HepG2 (cell line): ENCODE results near the gene SEC16A. TPM values are rescaled to one million over a fixed set of nuclear protein-coding genes. Genes with fewer than 3 reads are reported as not detected.

ENCODE experiments used
- ETV5 ChIP-seq: IDR thresholded peaks from 2 replicates; pipeline ENCODE4 v1.6.1; 2018; ENCODE audit warnings: missing biosample characterization, missing genetic modification reagents, inconsistent platforms, borderline replicate concordance
- HIVEP1 ChIP-seq: sonication (generic); formaldehyde crosslinking; IDR thresholded peaks from 2 replicates; pipeline ENCODE4 v1.4.0; 2020; ENCODE audit warnings: mild to moderate bottlenecking, missing genetic modification reagents
- HNF1B ChIP-seq: sonication (generic); formaldehyde crosslinking; IDR thresholded peaks from 2 replicates; pipeline ENCODE4 v1.5.1; 2020; ENCODE audit warnings: mild to moderate bottlenecking, moderate library complexity, missing genetic modification reagents
- MEF2D ChIP-seq: sonication (generic); formaldehyde crosslinking; IDR thresholded peaks from 2 replicates; pipeline ENCODE4 v1.5.1; 2020; ENCODE audit warnings: mild to moderate bottlenecking, missing genetic modification reagents
- TFDP1 ChIP-seq: IDR thresholded peaks from 2 replicates; pipeline ENCODE4 v1.6.1; 2016; ENCODE audit warnings: missing compliant biosample characterization, missing genetic modification reagents, borderline replicate concordance
- ZBTB20 ChIP-seq: sonication (generic); formaldehyde crosslinking; IDR thresholded peaks from 2 replicates; pipeline ENCODE4 v1.8.1; 2023; ENCODE audit warnings: missing genetic modification reagents, low read depth, mild to moderate bottlenecking, borderline replicate concordance
- ZNF20 ChIP-seq: sonication (generic); formaldehyde crosslinking; IDR thresholded peaks from 2 replicates; pipeline ENCODE4 v1.4.0; 2020; ENCODE audit warnings: mild to moderate bottlenecking, moderate library complexity, missing genetic modification reagents
- ZNF230 ChIP-seq: sonication (generic); formaldehyde crosslinking; IDR thresholded peaks from 2 replicates; pipeline ENCODE4 v1.4.0; 2020; ENCODE audit warnings: mild to moderate bottlenecking, missing genetic modification reagents
- ZNF367 ChIP-seq: sonication (generic); formaldehyde crosslinking; IDR thresholded peaks from 2 replicates; pipeline ENCODE4 v1.4.0; 2020; ENCODE audit warnings: missing genetic modification reagents, borderline replicate concordance
- ZNF501 ChIP-seq: sonication (generic); formaldehyde crosslinking; IDR thresholded peaks from 2 replicates; pipeline ENCODE4 v1.5.1; 2020; ENCODE audit warnings: mild to moderate bottlenecking, moderate library complexity, missing genetic modification reagents
- ZNF605 ChIP-seq: sonication (generic); formaldehyde crosslinking; IDR thresholded peaks from 2 replicates; pipeline ENCODE4 v1.8.0; 2022; ENCODE audit warnings: mild to moderate bottlenecking, missing genetic modification reagents
- ZNF639 ChIP-seq: conservative IDR thresholded peaks from 2 replicates; pipeline ENCODE4 v1.6.1; 2018; ENCODE audit warnings: missing genetic modification reagents
- ZNF740 ChIP-seq: sonication (generic); formaldehyde crosslinking; IDR thresholded peaks from 2 replicates; pipeline ENCODE4 v1.4.0; 2020; ENCODE audit warnings: missing genetic modification reagents
- ZNF776 ChIP-seq: sonication (generic); formaldehyde crosslinking; IDR thresholded peaks from 2 replicates; pipeline ENCODE4 v1.4.0; 2020; ENCODE audit warnings: mild to moderate bottlenecking, missing genetic modification reagents
- ZNF790 ChIP-seq: sonication (generic); formaldehyde crosslinking; IDR thresholded peaks from 2 replicates; pipeline ENCODE4 v1.8.0; 2022; ENCODE audit warnings: missing genetic modification reagents, mild to moderate bottlenecking, borderline replicate concordance
- ZXDC ChIP-seq: sonication (generic); formaldehyde crosslinking; IDR thresholded peaks from 2 replicates; pipeline ENCODE4 v1.5.0; 2020; ENCODE audit warnings: mild to moderate bottlenecking, missing genetic modification reagents
- polyA plus RNA-seq, 8 experiments: library from polyadenylated mRNA; depleted of rRNA in 3 of 8; stranded (reverse) in 7 of 8; unstranded in 1 of 8; fragments of >200 nt; fragmentation: Illumina TruSeq in 4 of 8; extraction: Trizol in 4 of 8; gene quantifications; 2 replicates each; pipeline versions ENCODE4 v1.2.1 to v1.2.3, GENCODE V29; 2011 to 2016; ENCODE audit warnings: low read depth in 4 of 8, missing spikeins in 1 of 8, mixed read lengths in 1 of 8; ENCODE audit not compliant: insufficient read depth in 1 of 8
- total RNA-seq, 5 experiments: library from RNA; depleted of rRNA; stranded (reverse); fragments of >200 nt; fragmentation: Illumina TruSeq; extraction: Trizol; gene quantifications; 2 replicates each; pipeline ENCODE4 v1.2.3, GENCODE V29; 2016; ENCODE audit warnings: low read depth in 1 of 5

SEC16A gene
- total and polyA plus RNA-seq, 2 of the 13 experiments (the other 11 are each of a cell fraction or from before 2014, with no cell fraction given): 15.9 to 18.9 TPM

- TF ChIP-seq HNF1B (CRISPR knock-in tag) (peak; percentile 28; the same call in 1 of the 2 replicates), ZNF740 (no peak), ZNF20 (no peak), TFDP1 (CRISPR knock-in tag) (peak; percentile 63; the same call in 1 of the 2 replicates), ZNF776 (no peak), ZNF790 (CRISPR knock-in tag) (peak; percentile 44; the same call in 1 of the 2 replicates), ETV5 (CRISPR knock-in tag) (0 out of 2 replicates have a peak, but pooled peaks have one; percentile 34), ZNF230 (CRISPR knock-in tag) (peak; percentile 22; the same call in 1 of the 2 replicates), MEF2D (CRISPR knock-in tag) (0 out of 2 replicates have a peak, but pooled peaks have one; percentile 14), ZNF639 (no peak), ZNF605 (CRISPR knock-in tag) (0 out of 2 replicates have a peak, but pooled peaks have one; percentile 58), HIVEP1 (CRISPR knock-in tag) (peak; percentile 54; the same call in 1 of the 2 replicates), ZBTB20 (CRISPR knock-in tag) (peak; percentile 40; the same call in 1 of the 2 replicates), ZNF367 (CRISPR knock-in tag) (0 out of 2 replicates have a peak, but pooled peaks have one; percentile 54), ZNF501 (no peak; the same call in 1 of the 2 replicates), ZXDC (0 out of 2 replicates have a peak, but pooled peaks have one; percentile 31)
Observed at GRCh38 chr9:136409557-136410455, 73.0 kb downstream of the SEC16A start (continued).
